ENCODE measurements around the gene FNDC3B.

Gene FNDC3B

DNA sequence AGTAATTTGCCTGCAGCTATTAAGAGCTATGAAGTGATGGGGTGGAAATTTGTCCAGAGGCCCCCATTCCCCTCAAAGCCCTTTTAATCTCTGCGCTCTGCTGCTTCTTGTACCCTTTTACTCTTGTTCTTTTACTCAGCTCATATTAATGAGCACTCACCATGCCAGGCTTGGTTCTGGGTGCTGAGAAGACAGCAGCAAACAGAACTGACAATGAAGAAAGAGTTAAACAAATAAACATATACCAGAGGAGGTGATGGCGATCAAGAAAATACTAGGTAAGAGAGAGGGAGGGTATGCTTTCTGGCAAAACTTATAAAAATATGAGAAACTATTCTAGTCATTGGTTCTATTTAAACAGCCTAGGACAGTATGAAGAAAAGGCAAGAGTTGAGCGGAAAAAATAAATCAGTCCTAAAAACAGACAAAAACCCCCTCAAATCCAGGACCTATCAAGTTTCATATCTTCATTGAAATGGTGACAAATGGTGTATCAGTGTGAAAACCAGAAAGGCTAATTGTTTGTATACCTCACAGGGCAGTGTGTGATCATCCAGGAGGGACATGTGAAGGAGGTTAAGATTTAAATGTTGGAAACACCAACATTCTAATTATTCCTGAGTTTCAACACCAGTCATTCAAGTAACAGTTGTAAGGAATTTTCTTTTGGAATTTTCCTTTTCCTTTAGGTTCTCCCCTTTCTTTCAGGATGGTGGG is 144.9 kb downstream of the FNDC3B start:
- FAIRE-seq (no peak), DNase-seq (ENCODE audit: insufficient read length) (no peak)
- no peak for TF ChIP-seq POLR2AphosphoS5 (IDR thresholded peaks at IDR 0.05; ENCODE audit: low read depth, low read length)
- TF ChIP-seq TAF1 (IDR thresholded peaks at IDR 0.05; ENCODE audit: borderline replicate concordance, low read depth, low read length) = no peak
- TF ChIP-seq POLR2A (IDR thresholded peaks at IDR 0.05; ENCODE audit: low read depth, low read length) = no peak

DNA sequence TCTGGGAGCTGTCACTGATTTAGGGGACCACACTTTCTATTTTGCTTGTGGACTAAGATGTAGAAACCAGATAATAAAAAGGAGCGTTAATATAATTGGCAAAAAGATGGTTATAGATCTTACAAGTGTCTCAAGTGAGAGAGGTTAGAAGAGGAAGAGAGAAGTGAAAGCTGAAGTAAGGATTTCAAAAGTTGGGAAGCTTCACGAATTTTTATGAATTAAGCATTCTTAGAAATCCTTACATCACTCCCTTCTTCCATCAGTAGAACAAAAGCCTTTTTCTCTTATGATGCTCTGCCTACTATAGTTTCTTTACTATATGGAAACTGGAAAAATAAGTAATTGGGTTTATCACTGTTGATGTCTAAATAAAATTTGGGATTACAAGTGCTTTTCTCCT is 146.5 kb downstream of the FNDC3B start:
- DNase-seq (ENCODE audit: insufficient read length) = no peak
- TF ChIP-seq POLR2A (IDR thresholded peaks at IDR 0.05; ENCODE audit: low read depth, low read length) = no peak
- no peak for TF ChIP-seq TAF1 (IDR thresholded peaks at IDR 0.05; ENCODE audit: borderline replicate concordance, low read depth, low read length)
- no peak for TF ChIP-seq POLR2AphosphoS5 (IDR thresholded peaks at IDR 0.05; ENCODE audit: low read depth, low read length)
- no peak for FAIRE-seq

DNA sequence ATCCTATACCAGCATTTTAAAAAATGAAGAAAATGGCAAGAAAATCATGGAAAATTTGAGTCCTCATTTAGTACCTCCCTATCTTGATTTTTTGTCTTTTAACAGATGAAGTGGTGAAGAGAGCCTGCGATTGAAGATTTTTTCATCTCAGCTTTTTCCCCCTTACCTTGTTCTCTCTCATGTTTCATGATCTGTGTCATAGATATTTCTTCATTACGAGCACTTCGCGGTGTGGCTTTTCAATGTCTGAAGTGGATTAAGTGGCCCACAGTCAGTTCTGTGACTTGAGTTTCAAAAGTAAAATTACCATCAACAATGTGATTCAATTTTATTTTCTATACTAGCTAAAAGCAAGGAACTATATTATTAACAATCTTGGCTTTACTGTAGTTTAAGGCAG is 147.2 kb downstream of the FNDC3B start:
- FAIRE-seq = no peak
- DNase-seq (ENCODE audit: insufficient read length) = no peak

DNA sequence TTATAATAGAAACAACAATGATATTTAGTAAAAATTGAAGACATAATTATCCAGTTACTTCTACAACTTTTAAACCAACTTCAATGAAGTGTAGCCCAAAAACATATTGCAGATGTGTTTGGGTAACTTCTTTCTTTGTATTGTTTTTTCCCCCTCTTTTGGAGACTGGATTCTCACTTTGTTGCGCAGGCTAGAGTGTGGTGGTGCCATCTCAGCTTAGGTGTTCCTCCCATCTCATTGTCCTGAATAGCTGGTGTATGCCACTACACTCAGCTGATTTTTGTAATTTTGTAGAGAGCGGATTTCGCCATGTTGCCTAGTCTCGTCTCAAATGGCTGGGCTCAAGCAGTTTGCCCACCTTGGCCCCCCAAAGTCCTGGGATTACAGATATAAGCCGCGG is 148.1 kb downstream of the FNDC3B start:
- TF ChIP-seq TAF1 (IDR thresholded peaks at IDR 0.05; ENCODE audit: borderline replicate concordance, low read depth, low read length) = no peak
- TF ChIP-seq POLR2AphosphoS5 (IDR thresholded peaks at IDR 0.05; ENCODE audit: low read depth, low read length) = no peak
- TF ChIP-seq POLR2A (IDR thresholded peaks at IDR 0.05; ENCODE audit: low read depth, low read length) = no peak
- DNase-seq (ENCODE audit: insufficient read length) (no peak), FAIRE-seq (no peak)

More for the DNA sequence above, 147.2 kb downstream of the FNDC3B start:
- no peak for TF ChIP-seq POLR2AphosphoS5 (IDR thresholded peaks at IDR 0.05; ENCODE audit: low read depth, low read length)
- TF ChIP-seq TAF1 (IDR thresholded peaks at IDR 0.05; ENCODE audit: borderline replicate concordance, low read depth, low read length) = no peak
- TF ChIP-seq POLR2A (IDR thresholded peaks at IDR 0.05; ENCODE audit: low read depth, low read length) = no peak

DNA sequence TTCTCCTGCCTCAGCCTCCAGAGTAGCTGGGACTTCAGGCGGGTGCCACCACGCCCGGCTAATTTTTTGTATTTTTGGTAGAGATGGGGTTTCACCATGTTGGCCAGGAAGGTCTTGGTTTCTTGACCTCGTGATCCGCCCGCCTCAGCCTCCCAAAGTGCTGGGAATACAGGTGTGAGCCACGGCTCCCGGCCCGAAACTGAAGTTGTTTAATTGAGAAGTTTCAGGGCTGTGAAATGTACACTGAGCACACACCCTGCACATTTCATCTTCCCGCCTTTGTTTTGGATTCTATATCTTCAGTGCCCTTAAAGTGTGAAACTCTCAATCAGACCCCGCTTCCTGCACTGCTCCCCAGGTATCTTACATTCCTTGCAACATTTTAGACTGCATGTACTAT is 149.1 kb downstream of the FNDC3B start:
- DNase-seq (ENCODE audit: insufficient read length) (no peak), FAIRE-seq (no peak)
- TF ChIP-seq TAF1 (IDR thresholded peaks at IDR 0.05; ENCODE audit: borderline replicate concordance, low read depth, low read length) (no peak), POLR2A (IDR thresholded peaks at IDR 0.05; ENCODE audit: low read depth, low read length) (no peak), POLR2AphosphoS5 (IDR thresholded peaks at IDR 0.05; ENCODE audit: low read depth, low read length) (no peak)

DNA sequence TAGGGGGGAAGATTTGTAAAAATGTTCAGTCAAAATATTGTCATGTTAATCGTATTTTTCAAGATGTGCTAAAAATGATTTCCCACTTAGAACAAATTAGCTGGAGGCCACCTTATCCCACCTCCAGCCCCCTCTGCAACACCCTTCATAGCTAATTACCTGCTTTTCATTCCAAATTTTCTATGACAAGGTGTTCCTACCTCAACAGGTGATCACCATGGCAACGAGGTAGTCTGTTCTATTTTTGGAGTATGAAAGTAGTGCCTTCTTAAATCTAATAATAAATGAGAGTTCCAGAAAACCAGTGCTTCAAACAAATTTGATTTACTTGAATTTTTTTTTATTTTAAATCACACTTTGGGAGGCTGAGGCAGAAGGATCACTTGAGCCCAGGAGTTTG is 149.8 kb downstream of the FNDC3B start:
- no peak for DNase-seq (ENCODE audit: insufficient read length)
- FAIRE-seq = no peak
- TF ChIP-seq POLR2AphosphoS5 (IDR thresholded peaks at IDR 0.05; ENCODE audit: low read depth, low read length) = no peak
- TF ChIP-seq TAF1 (IDR thresholded peaks at IDR 0.05; ENCODE audit: borderline replicate concordance, low read depth, low read length) = no peak
- TF ChIP-seq POLR2A (IDR thresholded peaks at IDR 0.05; ENCODE audit: low read depth, low read length) = no peak

DNA sequence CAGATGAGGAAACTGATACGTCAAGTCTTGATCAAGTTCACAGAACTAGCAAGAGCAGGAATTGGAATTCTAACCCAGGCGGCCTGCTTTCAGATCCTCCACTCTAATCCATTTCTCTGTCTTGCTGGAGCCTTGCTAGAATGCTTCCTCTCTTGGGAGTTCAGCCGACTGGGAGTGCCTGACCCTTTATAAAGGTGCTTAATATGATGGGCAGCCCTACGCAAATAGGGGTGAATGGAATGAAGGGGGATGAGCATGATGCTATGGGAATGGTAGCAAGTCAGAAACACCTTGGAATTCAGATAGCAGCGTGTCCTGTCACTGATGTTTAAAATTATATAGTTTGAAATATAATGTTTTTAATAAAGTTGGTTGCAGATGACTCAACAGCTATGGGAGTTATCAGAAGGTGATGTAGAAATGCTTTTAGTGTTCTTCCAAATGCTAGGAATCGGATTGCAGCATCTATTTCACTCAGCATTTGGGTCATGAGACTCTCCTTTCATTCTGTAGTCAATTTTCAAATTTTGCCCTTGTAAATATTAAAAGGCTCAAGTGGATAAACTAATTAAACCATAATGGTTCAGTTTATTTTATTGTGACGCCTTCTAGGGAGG is 150.7 kb downstream of the FNDC3B start:
- DNase-seq (ENCODE audit: insufficient read length) (no peak), FAIRE-seq (no peak)
- no peak for TF ChIP-seq POLR2AphosphoS5 (IDR thresholded peaks at IDR 0.05; ENCODE audit: low read depth, low read length)
- TF ChIP-seq TAF1 (IDR thresholded peaks at IDR 0.05; ENCODE audit: borderline replicate concordance, low read depth, low read length) = no peak
- TF ChIP-seq POLR2A (IDR thresholded peaks at IDR 0.05; ENCODE audit: low read depth, low read length) = no peak

DNA sequence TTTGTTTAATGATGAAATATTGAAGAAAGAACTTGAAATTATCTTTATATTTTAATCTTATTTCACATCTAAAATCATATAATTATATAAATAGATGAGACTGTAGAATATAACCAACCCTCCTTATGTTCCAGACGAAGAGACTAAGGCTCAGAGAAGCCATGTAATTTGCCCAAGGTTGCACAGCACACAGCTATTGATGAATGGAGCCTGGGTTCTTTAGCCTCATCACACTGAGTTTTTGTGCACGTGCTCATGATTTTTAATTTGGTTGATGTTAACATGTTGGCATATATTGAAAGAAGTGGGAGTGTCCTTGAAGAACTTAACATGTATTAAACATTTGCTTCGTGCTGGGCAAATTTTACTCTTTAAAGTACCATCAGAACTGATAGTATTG is 151.6 kb downstream of the FNDC3B start:
- DNase-seq (ENCODE audit: insufficient read length) (no peak), FAIRE-seq (no peak)
- TF ChIP-seq POLR2A (IDR thresholded peaks at IDR 0.05; ENCODE audit: low read depth, low read length) (no peak), POLR2AphosphoS5 (IDR thresholded peaks at IDR 0.05; ENCODE audit: low read depth, low read length) (no peak)

DNA sequence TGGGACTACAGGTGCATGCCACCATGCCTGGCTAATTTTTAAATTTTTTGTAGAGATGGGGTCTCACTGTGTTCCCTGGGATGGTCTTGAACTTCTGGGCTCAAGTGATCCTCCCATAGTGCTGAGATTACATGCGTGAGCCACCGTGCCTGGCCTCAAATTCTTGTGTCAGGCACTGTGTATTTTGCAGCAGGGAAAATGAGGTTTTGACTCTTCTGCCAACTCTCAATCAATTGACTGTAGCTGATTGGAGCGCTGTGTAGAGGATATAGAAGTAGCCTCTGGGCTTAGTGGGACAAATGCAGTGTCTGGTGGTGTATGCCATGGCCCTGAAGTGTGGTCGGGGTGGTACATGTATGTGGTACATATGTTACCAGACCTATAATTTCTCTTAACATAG is 152.3 kb downstream of the FNDC3B start:
- FAIRE-seq (no peak), DNase-seq (ENCODE audit: insufficient read length) (no peak)
- TF ChIP-seq POLR2AphosphoS5 (IDR thresholded peaks at IDR 0.05; ENCODE audit: low read depth, low read length) (no peak), TAF1 (IDR thresholded peaks at IDR 0.05; ENCODE audit: borderline replicate concordance, low read depth, low read length) (no peak), POLR2A (IDR thresholded peaks at IDR 0.05; ENCODE audit: low read depth, low read length) (no peak)

DNA sequence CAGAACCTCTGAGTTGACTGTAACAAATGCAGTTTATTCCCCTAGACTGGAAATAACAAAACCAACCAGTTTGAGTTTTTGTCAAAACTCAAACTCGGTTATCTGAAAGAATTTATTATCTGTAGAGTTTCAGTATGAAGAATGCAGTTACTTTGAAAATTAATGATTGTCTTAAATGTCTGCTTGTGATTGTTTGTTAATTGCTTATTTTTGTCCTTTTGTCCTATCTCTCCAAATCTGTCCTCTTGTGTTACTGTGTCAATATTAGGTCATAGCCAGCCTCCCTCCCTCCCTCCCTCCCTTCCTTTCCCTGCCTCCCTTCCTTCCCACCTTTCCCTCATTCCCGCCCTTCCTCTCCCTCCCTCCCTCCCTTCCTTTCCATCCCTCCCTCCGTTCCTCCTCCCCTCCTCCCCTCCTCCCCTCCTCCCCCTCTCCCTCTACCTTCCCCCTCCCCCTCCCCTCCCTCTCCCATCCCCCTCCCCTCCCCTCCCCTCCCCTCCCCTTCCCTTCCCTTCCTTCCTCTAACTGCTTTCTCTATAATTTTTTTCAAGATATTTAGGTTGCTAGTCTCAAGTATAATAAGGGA is 153.5 kb downstream of the FNDC3B start:
- no peak for FAIRE-seq
- no peak for TF ChIP-seq POLR2A (IDR thresholded peaks at IDR 0.05; ENCODE audit: low read depth, low read length)
- no peak for TF ChIP-seq TAF1 (IDR thresholded peaks at IDR 0.05; ENCODE audit: borderline replicate concordance, low read depth, low read length)
- no peak for TF ChIP-seq POLR2AphosphoS5 (IDR thresholded peaks at IDR 0.05; ENCODE audit: low read depth, low read length)
- DNase-seq (ENCODE audit: insufficient read length) = no peak

DNA sequence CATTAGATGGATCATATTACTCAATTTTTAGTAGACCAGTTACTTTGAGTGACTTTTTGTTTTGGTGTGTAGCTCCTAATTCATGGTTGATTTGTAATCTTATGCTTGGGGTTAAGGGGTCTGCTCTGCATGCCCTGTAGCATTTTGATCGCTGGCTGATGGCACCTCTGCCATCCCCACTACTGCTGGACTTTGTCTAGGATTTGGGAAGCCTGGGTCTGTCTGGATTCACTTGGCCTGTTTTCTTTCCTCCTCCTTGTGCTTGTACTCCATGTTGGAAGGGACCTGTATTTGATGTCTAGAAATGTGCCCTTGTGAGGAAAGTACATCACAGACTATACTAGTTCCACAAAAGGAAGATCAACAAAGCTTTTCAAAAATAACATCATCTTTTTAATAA is 154.1 kb downstream of the FNDC3B start:
- DNase-seq (ENCODE audit: insufficient read length) = no peak
- TF ChIP-seq POLR2A (IDR thresholded peaks at IDR 0.05; ENCODE audit: low read depth, low read length) = no peak
- no peak for TF ChIP-seq POLR2AphosphoS5 (IDR thresholded peaks at IDR 0.05; ENCODE audit: low read depth, low read length)
- no peak for TF ChIP-seq TAF1 (IDR thresholded peaks at IDR 0.05; ENCODE audit: borderline replicate concordance, low read depth, low read length)
- no peak for FAIRE-seq

Measured in GM12892 (cell line).